Measurements from ENCODE around the gene GPR84. TPM values are rescaled to one million over a fixed set of nuclear protein-coding genes. Genes with fewer than 3 reads are reported as not detected.

The GPR84 gene
- total and polyA plus RNA-seq, 2 of the 13 experiments (the other 11 are each of a cell fraction or from before 2014, with no cell fraction given): not detected

GRCh38 chr12:54379398-54380201, 15.3 kb upstream of the GPR84 start (continued):
- TF ChIP-seq TBP (CRISPR knock-in tag; IDR thresholded peaks at IDR 0.05) (no peak), PHF20 (CRISPR knock-in tag; IDR thresholded peaks at IDR 0.05) (no peak), RBM39 (IDR thresholded peaks at IDR 0.05; ENCODE audit: low read depth, low read length, poor library complexity, severe bottlenecking) (no peak), IRF1 (CRISPR knock-in tag; IDR thresholded peaks at IDR 0.05; ENCODE audit: low read depth) (no peak), MZF1 (CRISPR knock-in tag; IDR thresholded peaks at IDR 0.05; ENCODE audit: borderline replicate concordance) (no peak), CTCF (CRISPR knock-in tag; IDR thresholded peaks at IDR 0.05) (peak; percentile 100), ZNF256 (CRISPR knock-in tag; conservative IDR thresholded peaks at IDR 0.05) (no peak), BRCA1 (CRISPR knock-in tag; IDR thresholded peaks at IDR 0.05) (no peak), ZNF354B (CRISPR knock-in tag; IDR thresholded peaks at IDR 0.05) (no peak), DMTF1 (CRISPR knock-in tag; IDR thresholded peaks at IDR 0.05) (no peak), REL (CRISPR knock-in tag; conservative IDR thresholded peaks at IDR 0.05) (no peak), ZNF549 (CRISPR knock-in tag; IDR thresholded peaks at IDR 0.05) (no peak), HDAC2 (CRISPR knock-in tag; IDR thresholded peaks at IDR 0.05) (no peak), ZBTB25 (CRISPR knock-in tag; IDR thresholded peaks at IDR 0.05) (no peak), SMC3 (IDR thresholded peaks at IDR 0.05; ENCODE audit: low read length) (peak; percentile 46; the same call in 1 of the 2 replicates), CSRNP1 (CRISPR knock-in tag; IDR thresholded peaks at IDR 0.05) (no peak)
- TF ChIP-seq, protein P1, sequence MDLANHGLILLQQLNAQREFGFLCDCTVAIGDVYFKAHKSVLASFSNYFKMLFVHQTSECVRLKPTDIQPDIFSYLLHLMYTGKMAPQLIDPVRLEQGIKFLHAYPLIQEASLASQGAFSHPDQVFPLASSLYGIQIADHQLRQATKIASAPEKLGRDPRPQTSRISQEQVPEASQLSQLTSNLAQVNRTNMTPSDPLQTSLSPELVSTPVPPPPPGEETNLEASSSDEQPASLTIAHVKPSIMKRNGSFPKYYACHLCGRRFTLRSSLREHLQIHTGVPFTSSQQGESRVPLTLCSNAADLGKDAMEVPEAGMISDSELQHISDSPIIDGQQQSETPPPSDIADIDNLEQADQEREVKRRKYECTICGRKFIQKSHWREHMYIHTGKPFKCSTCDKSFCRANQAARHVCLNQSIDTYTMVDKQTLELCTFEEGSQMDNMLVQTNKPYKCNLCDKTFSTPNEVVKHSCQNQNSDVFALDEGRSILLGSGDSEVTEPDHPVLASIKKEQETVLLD (CRISPR knock-in tag; IDR thresholded peaks at IDR 0.05; ENCODE audit: low read depth): no peak
- TF ChIP-seq, protein P2, sequence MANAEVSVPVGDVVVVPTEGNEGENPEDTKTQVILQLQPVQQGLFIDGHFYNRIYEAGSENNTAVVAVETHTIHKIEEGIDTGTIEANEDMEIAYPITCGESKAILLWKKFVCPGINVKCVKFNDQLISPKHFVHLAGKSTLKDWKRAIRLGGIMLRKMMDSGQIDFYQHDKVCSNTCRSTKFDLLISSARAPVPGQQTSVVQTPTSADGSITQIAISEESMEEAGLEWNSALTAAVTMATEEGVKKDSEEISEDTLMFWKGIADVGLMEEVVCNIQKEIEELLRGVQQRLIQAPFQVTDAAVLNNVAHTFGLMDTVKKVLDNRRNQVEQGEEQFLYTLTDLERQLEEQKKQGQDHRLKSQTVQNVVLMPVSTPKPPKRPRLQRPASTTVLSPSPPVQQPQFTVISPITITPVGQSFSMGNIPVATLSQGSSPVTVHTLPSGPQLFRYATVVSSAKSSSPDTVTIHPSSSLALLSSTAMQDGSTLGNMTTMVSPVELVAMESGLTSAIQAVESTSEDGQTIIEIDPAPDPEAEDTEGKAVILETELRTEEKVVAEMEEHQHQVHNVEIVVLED (CRISPR knock-in tag; IDR thresholded peaks at IDR 0.05; ENCODE audit: borderline replicate concordance): no peak
